Effector memory CD4-positive, alpha-beta T cell (primary cell): ENCODE data around the gene MED13L.

Experiments used
- DNase-seq, 3 donors: peaks; one replicate each; pipeline ENCODE4 v3.0.0-alpha.2; 2020
- H3K27ac ChIP-seq: 2 replicates; pipeline ENCODE4 v1.7.0; 2013; ENCODE audit warnings: mild to moderate bottlenecking, low read length, moderate library complexity; ENCODE audit not compliant: insufficient read depth, poor library complexity, severe bottlenecking
- H3K27me3 ChIP-seq: replicated peaks from 2 replicates; pipeline ENCODE4 v1.7.0; 2013; ENCODE audit warnings: mild to moderate bottlenecking, low read length; ENCODE audit not compliant: insufficient read depth, control insufficient read depth, poor library complexity, severe bottlenecking
- H3K36me3 ChIP-seq: 2 replicates; pipeline ENCODE4 v1.7.0; 2013; ENCODE audit warnings: mild to moderate bottlenecking, low read length, moderate library complexity; ENCODE audit not compliant: control insufficient read depth, insufficient read depth
- H3K4me1 ChIP-seq: 2 replicates; pipeline ENCODE4 v1.7.0; 2013; ENCODE audit warnings: low read length, mild to moderate bottlenecking; ENCODE audit not compliant: control insufficient read depth, insufficient read depth, poor library complexity, severe bottlenecking
- H3K4me3 ChIP-seq: 2 replicates; pipeline ENCODE4 v1.7.0; 2013; ENCODE audit warnings: low read length, low read depth, mild to moderate bottlenecking; ENCODE audit not compliant: insufficient read depth, poor library complexity, severe bottlenecking
- H3K9me3 ChIP-seq: 2 replicates; pipeline ENCODE4 v1.7.0; 2013; ENCODE audit warnings: mild to moderate bottlenecking, low read length, moderate library complexity; ENCODE audit not compliant: control insufficient read depth

Gene MED13L

DNA sequence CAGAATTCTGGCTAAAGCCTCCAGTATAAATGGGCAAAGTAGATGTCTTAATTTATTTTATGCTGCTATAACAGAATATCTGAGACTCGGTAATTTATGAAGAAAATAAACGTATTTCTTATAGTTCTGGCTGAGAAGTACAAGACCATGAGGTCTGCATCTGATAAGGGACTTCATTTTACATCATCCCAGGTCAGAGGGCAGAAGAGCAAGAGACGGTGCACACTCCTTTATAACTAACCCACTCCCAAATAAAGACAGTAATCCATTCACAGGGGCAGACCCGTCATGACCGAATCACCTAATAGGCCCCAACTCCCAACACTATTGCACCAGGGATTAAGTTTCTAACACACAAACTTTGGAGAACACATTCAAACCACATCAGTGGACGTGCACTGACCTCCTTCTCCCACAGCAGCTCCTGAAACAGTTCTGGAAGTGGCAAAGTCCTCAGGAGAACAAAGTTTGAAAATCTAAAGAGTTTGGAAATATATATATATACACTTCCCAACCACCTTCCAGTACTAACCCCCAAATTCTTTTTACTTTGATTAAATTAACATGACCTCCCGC is 116.5 kb downstream of the MED13L start:
- no peak overlapping the region for H3K4me3 ChIP-seq
- no peaks in the 10 kb centered on the region for H3K9me3 ChIP-seq
- H3K27ac ChIP-seq = no peak overlapping the region
- H3K4me1 ChIP-seq = peaks cover 12% of the 10 kb centered on the region
- no peaks in the 10 kb centered on the region for H3K27me3 ChIP-seq
- no peak for DNase-seq
- H3K36me3 ChIP-seq = no peaks in the 10 kb centered on the region

DNA sequence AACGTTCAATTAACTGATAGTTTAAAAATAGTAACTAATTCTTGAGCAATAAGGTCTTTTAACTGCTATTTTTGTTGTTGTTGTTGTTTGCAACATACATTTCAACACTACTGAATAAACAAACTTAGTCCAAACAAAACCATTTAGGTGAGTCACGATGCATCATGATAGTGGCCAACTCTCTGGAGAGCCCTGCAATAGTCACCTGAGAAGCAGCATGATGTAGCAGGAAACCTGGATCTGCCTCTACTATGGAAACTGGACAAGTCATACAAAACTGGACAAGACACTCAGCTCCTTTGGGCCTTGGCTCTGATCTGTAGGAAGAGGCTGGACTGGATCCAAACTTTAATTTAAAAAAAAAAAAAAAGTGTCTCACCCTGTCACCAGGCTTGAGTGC is 117.3 kb downstream of the MED13L start:
- Histone ChIP-seq H3K27me3 (no peaks in the 10 kb centered on the region), H3K4me1 (peaks cover 6% of the 10 kb centered on the region), H3K4me3 (no peak overlapping the region), H3K9me3 (no peaks in the 10 kb centered on the region), H3K27ac (no peak overlapping the region), H3K36me3 (no peaks in the 10 kb centered on the region)
- DNase-seq = no peak

DNA sequence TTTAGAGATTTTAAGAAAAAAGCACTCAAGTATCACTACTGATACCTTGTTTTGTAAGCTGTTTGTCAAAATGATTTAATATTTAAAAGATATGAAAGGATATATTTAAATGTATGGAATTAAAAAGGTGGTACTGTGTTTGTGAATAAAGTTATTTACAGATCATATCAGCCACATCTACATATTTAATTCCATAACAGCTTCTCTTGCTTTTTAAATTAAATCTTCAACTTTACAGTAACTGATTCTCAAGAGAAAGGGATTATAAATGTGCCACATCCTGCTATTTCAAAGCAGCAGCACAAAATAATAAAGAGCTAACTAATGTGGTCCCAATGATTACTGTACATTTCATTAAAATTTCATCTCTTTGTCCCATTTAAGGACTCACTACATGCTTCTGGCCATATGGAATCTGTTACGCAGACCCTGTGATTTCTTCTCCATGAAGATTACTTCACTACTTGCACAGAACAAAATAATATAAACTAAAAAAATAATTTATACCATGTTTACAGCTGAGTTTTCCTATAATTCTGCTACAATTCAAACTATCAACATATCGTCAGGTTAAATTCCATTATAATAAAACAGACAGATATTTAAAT is 117.8 kb downstream of the MED13L start:
- peaks cover 6% of the 10 kb centered on the region for H3K4me1 ChIP-seq
- DNase-seq = no peak
- no peaks in the 10 kb centered on the region for H3K36me3 ChIP-seq
- no peak overlapping the region for H3K27ac ChIP-seq
- no peaks in the 10 kb centered on the region for H3K27me3 ChIP-seq
- H3K4me3 ChIP-seq = no peak overlapping the region
- H3K9me3 ChIP-seq = no peaks in the 10 kb centered on the region

DNA sequence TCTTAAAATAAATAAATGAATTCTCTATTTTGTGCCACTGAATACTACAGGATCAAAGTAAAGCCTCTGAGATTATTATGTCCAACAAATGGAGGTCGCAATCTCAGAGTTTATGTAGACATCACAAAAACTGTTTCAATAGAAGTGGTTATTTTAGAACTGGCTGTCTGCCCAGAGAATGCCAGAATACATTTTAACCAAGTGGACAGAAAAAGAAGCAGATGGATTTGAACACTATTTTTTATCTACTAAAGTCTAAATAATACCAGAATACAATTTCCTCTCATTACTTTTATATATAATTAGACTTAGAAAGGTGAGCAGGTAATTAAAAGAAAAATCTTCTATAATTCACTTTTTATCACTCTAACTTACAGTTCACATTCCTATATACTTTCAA is 118.3 kb downstream of the MED13L start:
- Histone ChIP-seq H3K4me3 (no peak overlapping the region), H3K4me1 (peaks cover 6% of the 10 kb centered on the region), H3K36me3 (no peaks in the 10 kb centered on the region), H3K27me3 (no peaks in the 10 kb centered on the region), H3K27ac (no peak overlapping the region), H3K9me3 (no peaks in the 10 kb centered on the region)
- no peak for DNase-seq

DNA sequence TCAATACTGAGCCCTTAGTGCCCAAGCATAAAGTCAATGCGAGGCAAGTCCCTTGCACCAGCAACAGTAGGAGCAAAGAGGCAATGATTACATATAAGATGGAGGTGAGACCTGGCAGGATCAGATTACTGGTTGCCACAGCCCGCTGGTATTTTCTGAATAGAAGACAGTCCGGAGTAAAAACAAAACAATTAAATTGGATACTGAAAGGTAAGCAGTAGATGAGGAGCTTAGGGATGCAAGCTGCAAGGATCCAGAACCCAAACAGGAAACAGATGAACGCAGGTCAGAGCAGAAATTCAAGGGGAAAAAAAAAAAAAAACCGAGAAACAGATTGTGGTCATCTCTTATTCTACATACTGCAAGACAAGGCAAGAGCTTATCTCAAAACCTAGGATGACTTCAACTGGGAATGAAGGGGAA is 119.6 kb downstream of the MED13L start:
- Histone ChIP-seq H3K9me3 (no peaks in the 10 kb centered on the region), H3K27me3 (no peaks in the 10 kb centered on the region), H3K27ac (no peak overlapping the region), H3K4me1 (peaks cover 6% of the 10 kb centered on the region), H3K4me3 (no peak overlapping the region), H3K36me3 (no peaks in the 10 kb centered on the region)
- DNase-seq = no peak

DNA sequence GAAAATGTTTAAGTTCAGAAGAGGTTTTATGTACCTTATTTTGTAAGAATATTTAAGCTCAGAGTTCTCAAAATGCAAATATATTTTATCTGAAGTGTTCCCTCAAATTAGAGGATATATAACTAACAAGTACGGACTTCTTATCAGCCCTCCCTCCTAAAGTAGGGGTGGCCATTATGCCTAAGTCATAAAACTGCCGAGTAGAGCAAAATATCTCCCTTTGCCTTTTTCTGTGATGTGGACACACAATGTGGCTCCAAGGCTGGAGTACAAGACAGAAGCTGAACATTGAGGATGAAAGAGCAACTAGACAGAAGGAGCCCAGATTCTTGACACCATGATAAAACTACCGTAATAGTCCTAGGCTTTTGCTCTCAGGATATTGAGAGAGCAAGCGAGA is 120.9 kb downstream of the MED13L start:
- Histone ChIP-seq H3K36me3 (no peaks in the 10 kb centered on the region), H3K9me3 (no peaks in the 10 kb centered on the region), H3K4me1 (peaks cover 3% of the 10 kb centered on the region), H3K27me3 (no peaks in the 10 kb centered on the region), H3K4me3 (no peak overlapping the region), H3K27ac (no peak overlapping the region)
- DNase-seq = no peak

DNA sequence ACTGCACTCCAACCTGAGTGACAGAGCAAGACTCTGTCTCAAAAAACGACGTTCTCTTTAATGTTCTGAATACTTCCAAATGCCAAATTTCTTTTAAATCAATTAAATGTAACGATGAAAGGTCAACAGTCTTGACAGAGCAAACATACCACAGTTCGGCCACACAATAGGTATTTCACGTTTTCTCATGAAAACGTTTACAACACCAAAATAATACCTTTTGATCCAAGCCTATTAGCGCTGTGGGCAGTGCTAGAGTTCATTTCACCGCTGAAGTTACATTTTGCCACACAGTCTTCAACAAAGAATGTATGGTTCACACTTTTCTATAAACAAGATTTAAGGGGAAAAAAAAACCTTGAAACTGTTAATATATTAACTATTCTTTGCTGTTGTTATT is 122.1 kb downstream of the MED13L start:
- no peak overlapping the region for H3K27ac ChIP-seq
- no peaks in the 10 kb centered on the region for H3K36me3 ChIP-seq
- no peaks in the 10 kb centered on the region for H3K9me3 ChIP-seq
- peaks cover 3% of the 10 kb centered on the region for H3K4me1 ChIP-seq
- no peak for DNase-seq
- H3K27me3 ChIP-seq = no peaks in the 10 kb centered on the region
- no peak overlapping the region for H3K4me3 ChIP-seq

DNA sequence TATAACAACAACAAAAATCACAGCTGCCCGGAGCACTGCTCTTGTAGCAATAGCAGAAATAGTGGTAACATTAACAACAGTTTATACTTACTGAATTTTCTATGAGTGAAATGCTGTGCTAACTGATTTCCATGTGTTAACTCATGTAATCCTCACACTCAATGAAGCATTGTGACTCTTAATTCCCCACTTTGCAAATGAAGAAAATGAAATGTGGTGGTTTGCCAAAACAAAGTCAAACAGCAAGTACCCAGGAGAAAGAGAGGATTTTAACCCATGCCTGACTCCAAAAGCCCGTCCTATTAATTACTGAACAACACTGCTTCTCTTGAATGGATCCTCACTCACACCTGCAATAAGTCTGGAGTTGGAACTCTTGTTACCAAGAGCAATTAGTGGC is 123.5 kb downstream of the MED13L start:
- DNase-seq = no peak
- H3K36me3 ChIP-seq = no peaks in the 10 kb centered on the region
- no peaks in the 10 kb centered on the region for H3K27me3 ChIP-seq
- H3K4me3 ChIP-seq = no peak overlapping the region
- H3K9me3 ChIP-seq = no peaks in the 10 kb centered on the region
- peaks cover 3% of the 10 kb centered on the region for H3K4me1 ChIP-seq
- H3K27ac ChIP-seq = no peak overlapping the region

DNA sequence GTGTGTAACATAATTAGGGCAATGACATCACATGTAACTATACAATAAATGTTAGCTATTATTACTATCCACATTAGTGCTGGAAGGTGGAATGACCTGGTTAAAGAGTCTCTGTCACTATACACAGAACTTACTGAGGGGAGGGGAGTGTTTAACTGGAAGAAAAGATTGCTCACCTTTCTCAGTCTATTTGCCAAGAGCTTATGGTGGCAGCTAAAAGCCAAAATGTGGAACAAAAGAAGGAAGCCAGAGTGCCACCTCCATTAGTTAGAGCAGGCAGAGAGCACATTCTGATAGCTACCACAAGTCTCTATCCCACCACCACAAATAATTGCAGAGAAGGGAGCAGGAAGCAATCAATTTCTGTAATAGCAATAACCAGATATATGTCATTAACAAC is 124.4 kb downstream of the MED13L start:
- Histone ChIP-seq H3K36me3 (no peaks in the 10 kb centered on the region), H3K27ac (no peak overlapping the region), H3K4me3 (no peak overlapping the region), H3K27me3 (no peaks in the 10 kb centered on the region), H3K9me3 (no peaks in the 10 kb centered on the region), H3K4me1 (peaks cover 3% of the 10 kb centered on the region)
- no peak for DNase-seq

DNA sequence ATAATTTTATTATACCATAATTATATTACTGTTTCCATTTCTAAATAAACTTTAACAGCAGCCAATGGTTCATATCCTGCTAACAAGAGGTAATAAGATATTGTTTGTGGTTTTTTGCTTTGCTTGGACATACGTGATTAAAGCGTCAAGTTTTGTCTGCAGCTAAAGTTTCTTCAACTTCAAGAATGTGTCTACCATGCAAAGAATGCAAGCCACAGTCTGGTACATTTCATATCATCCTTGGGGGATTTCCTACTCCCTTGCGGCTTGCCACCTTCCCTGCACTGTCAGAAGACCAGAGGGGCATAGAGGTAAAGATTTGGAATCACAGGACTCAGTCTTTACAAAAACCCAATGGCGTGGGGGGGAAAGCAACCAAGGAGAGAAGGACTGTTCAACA is 125.2 kb downstream of the MED13L start:
- DNase-seq = no peak
- Histone ChIP-seq H3K9me3 (no peaks in the 10 kb centered on the region), H3K36me3 (no peaks in the 10 kb centered on the region), H3K27ac (no peak overlapping the region), H3K4me3 (no peak overlapping the region), H3K27me3 (no peaks in the 10 kb centered on the region), H3K4me1 (peaks cover 3% of the 10 kb centered on the region)
